Measurements from ENCODE around the gene KRTAP3-2. TPM values are rescaled to one million over a fixed set of nuclear protein-coding genes. Genes with fewer than 3 reads are reported as not detected.

KRTAP3-2 gene
- polyA plus RNA-seq, 1 experiment, result not detected

GRCh38 chr17:40993839-40994238, 5.9 kb downstream of the KRTAP3-2 start, which contains the start of gene KRTAP3-3:
KRTAP3-3 (minus strand) TSS chr17:40994164; CDS start chr17:40994097, 67 bp downstream.
- no peaks in the 10 kb centered on the region for H3K27me3 ChIP-seq (ENCODE audit: control insufficient read depth, insufficient read depth, low read length)
- no peak for DNase-seq (ENCODE audit: low read depth)
- no peaks in the 10 kb centered on the region for H3K36me3 ChIP-seq (ENCODE audit: control insufficient read depth, insufficient read depth, low read length)
- TF ChIP-seq CTCF (IDR thresholded peaks at IDR 0.05; ENCODE audit: insufficient read depth, low read depth, low read length), result no peak
- CTCF ChIA-PET, result no interaction called here
- H3K4me3 ChIP-seq (ENCODE audit: low read depth, low read length), result no peak within 1 kb of the TSS
- POLR2A ChIA-PET, result no interaction called here

GRCh38 chr17:40993084-40993483, 6.6 kb downstream of the KRTAP3-2 start:
- no peak for DNase-seq (ENCODE audit: low read depth)
- ChIA-PET POLR2A (no interaction called here), CTCF (no interaction called here)
- H3K36me3 ChIP-seq (ENCODE audit: control insufficient read depth, insufficient read depth, low read length), result no peaks in the 10 kb centered on the region
- no peak overlapping the region for H3K4me3 ChIP-seq (ENCODE audit: low read depth, low read length)
- H3K27me3 ChIP-seq (ENCODE audit: control insufficient read depth, insufficient read depth, low read length), result no peaks in the 10 kb centered on the region
- no peak for TF ChIP-seq CTCF (IDR thresholded peaks at IDR 0.05; ENCODE audit: insufficient read depth, low read depth, low read length)

- H3K4me3 ChIP-seq (ENCODE audit: low read depth, low read length), result no peak overlapping the region
- DNase-seq (ENCODE audit: low read depth), result no peak
- no peak for TF ChIP-seq CTCF (IDR thresholded peaks at IDR 0.05; ENCODE audit: insufficient read depth, low read depth, low read length)
- CTCF ChIA-PET, result no interaction called here
- no peaks in the 10 kb centered on the region for H3K36me3 ChIP-seq (ENCODE audit: control insufficient read depth, insufficient read depth, low read length)
- POLR2A ChIA-PET, result no interaction called here
- H3K27me3 ChIP-seq (ENCODE audit: control insufficient read depth, insufficient read depth, low read length), result no peaks in the 10 kb centered on the region
Measured at GRCh38 chr17:40992666-40993065, 7.0 kb downstream of the KRTAP3-2 start.

- no peaks in the 10 kb centered on the region for H3K27me3 ChIP-seq (ENCODE audit: control insufficient read depth, insufficient read depth, low read length)
- POLR2A ChIA-PET, result no interaction called here
- no peak for DNase-seq (ENCODE audit: low read depth)
- no peak for TF ChIP-seq CTCF (IDR thresholded peaks at IDR 0.05; ENCODE audit: insufficient read depth, low read depth, low read length)
- H3K4me3 ChIP-seq (ENCODE audit: low read depth, low read length), result no peak overlapping the region
- H3K36me3 ChIP-seq (ENCODE audit: control insufficient read depth, insufficient read depth, low read length), result no peaks in the 10 kb centered on the region
- CTCF ChIA-PET, result interaction anchor here (0.9 kb wide), 1 partner anchor 13 kb away, joined by 3 read pairs; no protein-coding TSS in a partner anchor
Measured at GRCh38 chr17:40986920-40987319, 12.8 kb downstream of the KRTAP3-2 start.

- Histone ChIP-seq H3K36me3 (ENCODE audit: control insufficient read depth, insufficient read depth, low read length) (no peaks in the 10 kb centered on the region), H3K27me3 (ENCODE audit: control insufficient read depth, insufficient read depth, low read length) (no peaks in the 10 kb centered on the region), H3K4me3 (ENCODE audit: low read depth, low read length) (no peak within 1 kb of the TSS)
- ChIA-PET POLR2A (no interaction called here), CTCF (no interaction called here)
- no peak for TF ChIP-seq CTCF (IDR thresholded peaks at IDR 0.05; ENCODE audit: insufficient read depth, low read depth, low read length)
- no peak for DNase-seq (ENCODE audit: low read depth)
Measured at GRCh38 chr17:40984226-40984625, 15.5 kb downstream of the KRTAP3-2 start, which contains the start of gene KRT40. KRT40 (minus strand) TSS chr17:40984326; CDS start chr17:40984273, 53 bp downstream.

Measured in BJ (cell line).